ENCODE data around the gene RMRP. TPM values are rescaled to one million over a fixed set of nuclear protein-coding genes. Genes with fewer than 3 reads are reported as not detected.

Gene RMRP
- total and polyA plus RNA-seq, 2 donors (not counting 1 experiment from before 2014, with no cell fraction given), result 7,890 TPM; not detected in 1

GRCh38 chr9:35619800-35620158 lies 38.0 kb downstream of the RMRP start:
- peaks cover 32% of the 10 kb centered on the region for H3K79me2 ChIP-seq (ENCODE audit: control insufficient read depth, insufficient read depth, low read length)
- CTCF ChIA-PET, result interaction anchor here (0.8 to 14.3 kb wide), 14 partner anchors 8 to 228 kb away, joined by 3 to 357 read pairs (median 8); partner anchors contain the start of genes ARHGEF39, CCDC107, CREB3 and RMRP
- no peak for DNase-seq
- peak overlapping the region; percentile 95 to 97 for H3K27ac ChIP-seq (ENCODE audit: low read length in 2 of 2)
- H3K9ac ChIP-seq (ENCODE audit: low read length), result peak overlapping the region; percentile 93
- Mint-ChIP-seq H3K9me3 (ENCODE audit: insufficient read depth) (no peaks in the 10 kb centered on the region), H3K4me3 (peak overlapping the region; percentile 86), H3K4me1 (peaks cover 79% of the 10 kb centered on the region), H3K27me3 (no peaks in the 10 kb centered on the region), H3K27ac (peak overlapping the region; percentile 86)
- H3K4me2 ChIP-seq (replicated peaks; ENCODE audit: low read depth, low read length, poor library complexity, severe bottlenecking), result peak overlapping the region; percentile 76
- H3K4me3 ChIP-seq (ENCODE audit: control extremely low read depth in 1 of 5, extremely low read depth in 1 of 5, insufficient read depth in 1 of 5, low read depth in 2 of 5, low read length in 4 of 5), result peak overlapping the region in 4 of 5 experiments; percentile 80 to 91 (median 88)
- peaks cover 59 to 76% of the 10 kb centered on the region in 2 donors for H3K4me1 ChIP-seq (ENCODE audit: control insufficient read depth in 2 of 2, insufficient read depth in 2 of 2, low read length in 2 of 2)
- peaks cover 0 to 18% of the 10 kb centered on the region in 2 experiments for H3K36me3 ChIP-seq (replicated peaks in 1 of 2; ENCODE audit: control extremely low read depth in 1 of 2, control insufficient read depth in 1 of 2, extremely low read depth in 1 of 2, insufficient read depth in 2 of 2, low read length in 1 of 2)
- TF ChIP-seq EZH2 (IDR thresholded peaks at IDR 0.05; ENCODE audit: borderline replicate concordance, insufficient read depth, low read depth, low read length, poor library complexity, severe bottlenecking), result no peak
- no peak for TF ChIP-seq CTCF (IDR thresholded peaks at IDR 0.05)
- peak; percentile 70 for ATAC-seq (ENCODE audit: low read depth)
- no CpG with 5 or more reads among the region's 2 CpGs for WGBS (ENCODE audit: insufficient coverage)
- no peaks in the 10 kb centered on the region for H3K9me3 ChIP-seq (ENCODE audit: control extremely low read depth in 1 of 3, control insufficient read depth in 2 of 3, insufficient read depth in 1 of 3, low read length in 2 of 3)
- no peak overlapping the region for H2AFZ ChIP-seq (ENCODE audit: insufficient read depth, low read depth, low read length, poor library complexity, severe bottlenecking)
- POLR2A ChIA-PET, result interaction anchor here (0.6 to 7.1 kb wide), 15 partner anchors 8 to 548 kb away, joined by 3 to 114 read pairs (median 9); partner anchors contain the start of genes ARHGEF39, CCDC107, CREB3 and RMRP
- intact Hi-C loops (cut with micrococcal nuclease), result loop anchor here (1.0 kb wide), 5 partner anchors 15 to 77 kb away; partner anchors contain the start of genes CCDC107 and RMRP
- H3K27me3 ChIP-seq (replicated peaks in 1 of 4; ENCODE audit: control extremely low read depth in 1 of 4, control insufficient read depth in 3 of 4, insufficient read depth in 4 of 4, low read length in 3 of 4), result no peaks in the 10 kb centered on the region
- H4K20me1 ChIP-seq (ENCODE audit: control insufficient read depth, insufficient read depth, low read length, poor library complexity, severe bottlenecking), result peaks cover 20% of the 10 kb centered on the region

Measured in B cell (primary cell).